Measurements from ENCODE around the gene MYO5B. TPM values are rescaled to one million over a fixed set of nuclear protein-coding genes. Genes with fewer than 3 reads are reported as not detected.

The MYO5B gene
- total and polyA plus RNA-seq, 4 donors: 5.4 to 23.4 (median 11.4) TPM

- Histone ChIP-seq H3K27ac (ENCODE audit: low read depth in 1 of 2, low read length in 2 of 2) (no peak overlapping the region), H3K36me3 (ENCODE audit: control insufficient read depth in 4 of 4, insufficient read depth in 3 of 4, low read depth in 1 of 4, low read length in 3 of 4) (peaks cover 0 to 2% (median 0%) of the 10 kb centered on the region in 4 donors), H3K9ac (ENCODE audit: low read depth in 1 of 2, low read length in 2 of 2) (no peak overlapping the region), H3K4me1 (ENCODE audit: control insufficient read depth in 4 of 4, insufficient read depth in 4 of 4, low read length in 3 of 4) (peaks cover 0 to 14% (median 10%) of the 10 kb centered on the region in 4 donors), H3K27me3 (ENCODE audit: control insufficient read depth in 4 of 4, insufficient read depth in 4 of 4, low read length in 3 of 4) (no peaks in the 10 kb centered on the region), H3K9me3 (ENCODE audit: control insufficient read depth in 4 of 4, low read length in 3 of 4) (no peaks in the 10 kb centered on the region), H3K4me3 (ENCODE audit: low read depth in 1 of 3, low read length in 3 of 3) (no peak overlapping the region)
- no peak for DNase-seq (ENCODE audit: low spot score)
- WGBS: 83% methylated on average over 10 of the region's 10 CpGs
- TF ChIP-seq SP1 (IDR thresholded peaks at IDR 0.05) (no peak), RXRA (IDR thresholded peaks at IDR 0.05) (no peak), REST (IDR thresholded peaks at IDR 0.05) (no peak), ZBTB33 (IDR thresholded peaks at IDR 0.05) (no peak), FOXA1 (IDR thresholded peaks at IDR 0.05) (no peak), HNF4G (IDR thresholded peaks at IDR 0.05) (no peak), HNF4A (conservative IDR thresholded peaks at IDR 0.05) (no peak), GABPA (IDR thresholded peaks at IDR 0.05 in 1 of 2, conservative IDR thresholded peaks at IDR 0.05 in 1 of 2) (no peak), TAF1 (conservative IDR thresholded peaks at IDR 0.05) (no peak), NR2F2 (IDR thresholded peaks at IDR 0.05) (no peak), FOXA2 (IDR thresholded peaks at IDR 0.05) (no peak)
Measured at GRCh38 chr18:49846718-49847470, 348.1 kb downstream of the MYO5B start.

- WGBS: 79% methylated on average over 5 of the region's 5 CpGs
Measured at GRCh38 chr18:49846361-49846662, 348.6 kb downstream of the MYO5B start.

More at GRCh38 chr18:49846361-49846662, 348.6 kb downstream of the MYO5B start:
- Histone ChIP-seq H3K27ac (ENCODE audit: low read depth in 1 of 2, low read length in 2 of 2) (no peak overlapping the region), H3K9me3 (ENCODE audit: control insufficient read depth in 4 of 4, low read length in 3 of 4) (no peaks in the 10 kb centered on the region), H3K36me3 (ENCODE audit: control insufficient read depth in 4 of 4, insufficient read depth in 3 of 4, low read depth in 1 of 4, low read length in 3 of 4) (peaks cover 0 to 2% (median 0%) of the 10 kb centered on the region in 4 donors), H3K9ac (ENCODE audit: low read depth in 1 of 2, low read length in 2 of 2) (no peak overlapping the region), H3K27me3 (ENCODE audit: control insufficient read depth in 4 of 4, insufficient read depth in 4 of 4, low read length in 3 of 4) (no peaks in the 10 kb centered on the region), H3K4me1 (ENCODE audit: control insufficient read depth in 4 of 4, insufficient read depth in 4 of 4, low read length in 3 of 4) (peaks cover 0 to 14% (median 10%) of the 10 kb centered on the region in 4 donors), H3K4me3 (ENCODE audit: low read depth in 1 of 3, low read length in 3 of 3) (no peak overlapping the region)
- DNase-seq (ENCODE audit: low spot score): no peak
- TF ChIP-seq FOXA2 (IDR thresholded peaks at IDR 0.05) (no peak), REST (IDR thresholded peaks at IDR 0.05) (no peak), RXRA (IDR thresholded peaks at IDR 0.05) (no peak), RAD21 (IDR thresholded peaks at IDR 0.05) (no peak), HNF4G (IDR thresholded peaks at IDR 0.05) (no peak)

Data from liver (tissue), 9 donors.